Fibroblast of skin of left biceps (primary cell): Measurements from ENCODE around the gene USP16.
"Not testable (repeated sequence)": the region's sequence is repeated elsewhere in the genome, so short reads cannot be mapped to it uniquely, and the experiment has no call there.

Source experiments
- DNase-seq, 2 experiments: peaks; one replicate each; pipeline ENCODE4 v3.0.0-alpha.2; 2013; ENCODE audit warnings: low read depth in 2 of 2

The USP16 gene

GRCh38 chr21:29024474-29025327 lies at the start of gene USP16:
TSS of gene USP16 (plus strand) at chr21:29024668. CDS start at chr21:29027914, 3,246 bp downstream.
- peak; percentile 99 for DNase-seq

GRCh38 chr21:28975397-28975796 lies 49.1 kb upstream of the USP16 start:
- DNase-seq: peak; percentile 44 to 49

GRCh38 chr21:28979092-28979491 lies 45.4 kb upstream of the USP16 start:
- DNase-seq: no peak

GRCh38 chr21:28982637-28983036 lies 41.8 kb upstream of the USP16 start:
- no peak for DNase-seq

GRCh38 chr21:28986677-28987076 lies 37.8 kb upstream of the USP16 start:
- DNase-seq: no peak

- DNase-seq: not testable (repeated sequence)
These were observed 36.3 kb upstream of the USP16 start for GRCh38 chr21:28988146-28988545.

- DNase-seq: no peak
These were observed 32.5 kb upstream of the USP16 start for GRCh38 chr21:28991861-28992525.

GRCh38 chr21:28992526-28993292 lies 31.8 kb upstream of the USP16 start, which contains the start of gene LTN1:
TSS of gene LTN1 (minus strand) at chr21:28992877. CDS start at chr21:28992805, 72 bp downstream.
- peak; percentile 99 for DNase-seq

- DNase-seq: no peak
These were observed 31.2 kb upstream of the USP16 start for GRCh38 chr21:28993293-28993629.

- DNase-seq: peak; percentile 84 to 88
These were observed 21.9 kb upstream of the USP16 start for GRCh38 chr21:29002442-29003144.

- no peak for DNase-seq
These were observed 18.8 kb upstream of the USP16 start for GRCh38 chr21:29005696-29006095.

- no peak for DNase-seq
These were observed 17.3 kb upstream of the USP16 start for GRCh38 chr21:29007135-29007534.

- no peak for DNase-seq
These were observed 16.7 kb upstream of the USP16 start for GRCh38 chr21:29007810-29008209.

GRCh38 chr21:29008367-29008766 lies 16.1 kb upstream of the USP16 start:
- no peak for DNase-seq

- DNase-seq: not testable (repeated sequence)
These were observed 13.2 kb upstream of the USP16 start for GRCh38 chr21:29011236-29011635.

GRCh38 chr21:29017639-29018237 lies 6.7 kb upstream of the USP16 start:
- DNase-seq: no peak

- DNase-seq: no peak
These were observed 5.9 kb upstream of the USP16 start for GRCh38 chr21:29018540-29018939.

- DNase-seq: no peak
These were observed 2.3 kb upstream of the USP16 start for GRCh38 chr21:29022166-29022565.

- no peak for DNase-seq
These were observed 853 bp downstream of the USP16 start for GRCh38 chr21:29025328-29025713.

GRCh38 chr21:29029524-29029923 lies 5.1 kb downstream of the USP16 start:
- DNase-seq: no peak

- no peak for DNase-seq
These were observed 6.4 kb downstream of the USP16 start for GRCh38 chr21:29030909-29031308.
